Stimulated activated naive CD8-positive, alpha-beta T cell treated with anti-CD3 and anti-CD28 coated beads, Interleukin-15, Interleukin-2, amounts not matched to agents 100 ng/mL and 50 ng/mL, for 24 hours (primary cell): Measurements from ENCODE around the gene GLYR1.
A peak's percentile ranks its signal among the peaks of the same experiment; 100 is the strongest.

ENCODE experiments used
- H3K27ac Mint-ChIP-seq: one replicate; pipeline ENCODE4 v1.8.0; 2021; ENCODE audit warnings: mild to moderate bottlenecking, mixed read lengths
- H3K27me3 Mint-ChIP-seq: one replicate; pipeline ENCODE4 v1.8.0; 2021; ENCODE audit warnings: mixed read lengths
- H3K36me3 Mint-ChIP-seq: one replicate; pipeline ENCODE4 v1.8.0; 2021; ENCODE audit warnings: low read depth, mixed read lengths
- H3K4me1 Mint-ChIP-seq: one replicate; pipeline ENCODE4 v1.8.0; 2021; ENCODE audit warnings: low read depth, mixed read lengths
- H3K4me3 Mint-ChIP-seq: one replicate; pipeline ENCODE4 v1.8.0; 2021; ENCODE audit warnings: mild to moderate bottlenecking, mixed read lengths
- H3K9me3 Mint-ChIP-seq: one replicate; pipeline ENCODE4 v1.8.0; 2021; ENCODE audit warnings: mixed read lengths

GLYR1 gene

GRCh38 chr16:4766875-4767628 is 80.0 kb downstream of the GLYR1 start, which contains the start of gene ZNF500:
Gene ZNF500, minus strand, starts transcription at chr16:4767162. Its CDS starts 1,184 bp downstream, at chr16:4765978.
- H3K4me1 Mint-ChIP-seq = peaks cover 34% of the 10 kb centered on the region
- no peaks in the 10 kb centered on the region for H3K9me3 Mint-ChIP-seq

GRCh38 chr16:4765511-4766474 is 81.3 kb downstream of the GLYR1 start:
- Mint-ChIP-seq H3K9me3 (no peaks in the 10 kb centered on the region), H3K36me3 (peaks cover 15% of the 10 kb centered on the region)

More at GRCh38 chr16:4766875-4767628, 80.0 kb downstream of the GLYR1 start, which contains the start of gene ZNF500:
- peak within 1 kb of the TSS; percentile 91 for H3K27ac Mint-ChIP-seq
- no peaks in the 10 kb centered on the region for H3K27me3 Mint-ChIP-seq
- peak within 1 kb of the TSS; percentile 88 for H3K4me3 Mint-ChIP-seq
- peaks cover 13% of the 10 kb centered on the region for H3K36me3 Mint-ChIP-seq

GRCh38 chr16:4763791-4764190 is 83.3 kb downstream of the GLYR1 start:
- H3K9me3 Mint-ChIP-seq = no peaks in the 10 kb centered on the region
- H3K4me1 Mint-ChIP-seq = peaks cover 30% of the 10 kb centered on the region
- H3K4me3 Mint-ChIP-seq = no peak overlapping the region
- H3K27me3 Mint-ChIP-seq = no peaks in the 10 kb centered on the region
- peaks cover 30% of the 10 kb centered on the region for H3K36me3 Mint-ChIP-seq
- H3K27ac Mint-ChIP-seq = no peak overlapping the region

More at GRCh38 chr16:4765511-4766474, 81.3 kb downstream of the GLYR1 start:
- Mint-ChIP-seq H3K4me3 (peak overlapping the region; percentile 85), H3K27ac (peak overlapping the region; percentile 85), H3K4me1 (peaks cover 34% of the 10 kb centered on the region), H3K27me3 (no peaks in the 10 kb centered on the region)

- no peak overlapping the region for H3K27ac Mint-ChIP-seq
- H3K9me3 Mint-ChIP-seq = no peaks in the 10 kb centered on the region
- H3K27me3 Mint-ChIP-seq = no peaks in the 10 kb centered on the region
- peaks cover 16% of the 10 kb centered on the region for H3K4me1 Mint-ChIP-seq
- peaks cover 39% of the 10 kb centered on the region for H3K36me3 Mint-ChIP-seq
- no peak overlapping the region for H3K4me3 Mint-ChIP-seq
Observed at GRCh38 chr16:4762205-4762604, 84.9 kb downstream of the GLYR1 start.

- no peaks in the 10 kb centered on the region for H3K27me3 Mint-ChIP-seq
- peaks cover 52% of the 10 kb centered on the region for H3K36me3 Mint-ChIP-seq
- peaks cover 5% of the 10 kb centered on the region for H3K4me1 Mint-ChIP-seq
- H3K9me3 Mint-ChIP-seq = no peaks in the 10 kb centered on the region
- no peak overlapping the region for H3K27ac Mint-ChIP-seq
- no peak overlapping the region for H3K4me3 Mint-ChIP-seq
Observed at GRCh38 chr16:4760221-4760910, 86.7 kb downstream of the GLYR1 start.

- Mint-ChIP-seq H3K4me3 (no peak overlapping the region), H3K36me3 (peaks cover 47% of the 10 kb centered on the region), H3K27ac (no peak overlapping the region), H3K4me1 (no peaks in the 10 kb centered on the region), H3K9me3 (no peaks in the 10 kb centered on the region), H3K27me3 (no peaks in the 10 kb centered on the region)
Observed at GRCh38 chr16:4755687-4756086, 91.4 kb downstream of the GLYR1 start.

GRCh38 chr16:4754865-4755264 is 92.2 kb downstream of the GLYR1 start:
- peaks cover 42% of the 10 kb centered on the region for H3K36me3 Mint-ChIP-seq
- no peaks in the 10 kb centered on the region for H3K27me3 Mint-ChIP-seq
- H3K4me3 Mint-ChIP-seq = no peak overlapping the region
- no peaks in the 10 kb centered on the region for H3K9me3 Mint-ChIP-seq
- no peaks in the 10 kb centered on the region for H3K4me1 Mint-ChIP-seq
- no peak overlapping the region for H3K27ac Mint-ChIP-seq

- peaks cover 27% of the 10 kb centered on the region for H3K36me3 Mint-ChIP-seq
- no peaks in the 10 kb centered on the region for H3K9me3 Mint-ChIP-seq
- no peak overlapping the region for H3K4me3 Mint-ChIP-seq
- no peak overlapping the region for H3K27ac Mint-ChIP-seq
- H3K4me1 Mint-ChIP-seq = peaks cover 5% of the 10 kb centered on the region
- no peaks in the 10 kb centered on the region for H3K27me3 Mint-ChIP-seq
Observed at GRCh38 chr16:4753227-4753626, 93.9 kb downstream of the GLYR1 start.
